ENCODE measurements around the gene HSPA12A.
A peak's percentile ranks its signal among the peaks of the same experiment; 100 is the strongest.

The HSPA12A gene

GRCh38 chr10:116742367-116743265 lies at the start of gene HSPA12A:
HSPA12A (minus strand) TSS chr10:116742566; CDS start chr10:116742469, 97 bp downstream.
- H3K4me1 ChIP-seq (ENCODE audit: insufficient read depth, low read length), result peaks cover 12% of the 10 kb centered on the region
- H3K27me3 ChIP-seq (ENCODE audit: insufficient read depth, low read length), result peaks cover 33% of the 10 kb centered on the region
- H2AFZ ChIP-seq (ENCODE audit: low read depth, low read length), result peak within 1 kb of the TSS; percentile 91
- no peaks in the 10 kb centered on the region for H3K36me3 ChIP-seq (ENCODE audit: insufficient read depth, low read length)
- H3K9me3 ChIP-seq (ENCODE audit: low read length), result no peaks in the 10 kb centered on the region
- H3K4me3 ChIP-seq (ENCODE audit: low read length), result peak within 1 kb of the TSS; percentile 61

DNA sequence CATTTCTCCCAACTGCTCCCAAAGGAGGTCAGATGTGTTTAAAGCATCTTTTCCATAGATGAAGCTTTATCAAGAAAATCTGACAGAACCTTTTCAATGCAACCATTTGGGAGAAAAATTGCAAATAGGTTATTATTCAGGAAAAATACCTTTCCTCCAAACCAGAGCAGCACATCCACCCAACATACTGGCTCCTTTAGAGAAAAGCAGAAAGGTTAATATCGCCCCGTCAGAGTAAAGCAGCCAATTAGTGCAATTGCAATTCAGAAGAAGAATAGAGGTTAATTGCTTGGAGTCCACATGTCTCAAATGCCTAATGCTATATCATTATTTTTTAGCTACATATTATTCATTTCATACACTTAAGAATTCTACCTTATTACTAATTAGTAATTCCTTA lies 48.9 kb upstream of the HSPA12A start:
- Histone ChIP-seq H2AFZ (ENCODE audit: low read depth, low read length) (no peak overlapping the region), H3K4me1 (ENCODE audit: insufficient read depth, low read length) (no peaks in the 10 kb centered on the region), H3K27me3 (ENCODE audit: insufficient read depth, low read length) (peaks cover 13% of the 10 kb centered on the region), H3K36me3 (ENCODE audit: insufficient read depth, low read length) (no peaks in the 10 kb centered on the region), H3K9me3 (ENCODE audit: low read length) (no peaks in the 10 kb centered on the region), H3K4me3 (ENCODE audit: low read length) (no peak overlapping the region)

DNA sequence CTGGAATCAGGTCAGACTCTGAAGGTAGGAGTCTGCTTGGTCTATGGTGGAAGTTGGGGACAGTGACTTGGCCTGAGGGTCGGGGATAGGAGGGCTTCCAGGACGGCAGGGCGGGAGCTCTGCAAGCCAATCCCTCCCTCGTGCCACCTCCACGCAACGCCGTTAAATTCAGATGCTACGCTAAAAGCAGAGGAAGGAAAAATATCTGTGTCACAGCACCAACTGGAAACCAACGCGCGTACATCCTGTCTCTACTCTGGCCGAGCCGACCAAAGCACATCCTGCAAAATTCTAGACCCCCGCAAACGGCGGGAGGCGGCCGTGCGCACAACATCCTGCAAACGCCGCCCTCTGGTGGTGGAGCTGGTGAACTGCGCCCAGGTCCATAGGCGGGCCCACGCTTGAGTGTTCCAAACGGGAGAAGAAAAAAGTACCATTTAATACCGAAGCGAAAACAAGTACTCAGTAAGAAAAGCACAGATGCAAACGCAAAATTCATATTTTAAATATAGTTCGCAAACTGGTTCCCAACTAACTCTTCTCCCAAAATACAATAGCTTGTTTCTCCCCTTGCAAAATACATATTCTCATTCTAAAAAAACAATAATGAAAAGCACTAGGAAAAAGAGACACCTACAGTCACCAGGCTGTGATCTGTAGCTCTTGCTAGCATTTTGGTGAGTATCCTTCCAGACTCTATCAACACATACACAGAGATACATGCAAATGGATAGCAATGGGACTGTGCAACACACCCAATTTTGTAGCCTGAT lies 45.7 kb upstream of the HSPA12A start:
- H3K36me3 ChIP-seq (ENCODE audit: insufficient read depth, low read length), result no peaks in the 10 kb centered on the region
- H3K27me3 ChIP-seq (ENCODE audit: insufficient read depth, low read length), result peaks cover 16% of the 10 kb centered on the region
- no peaks in the 10 kb centered on the region for H3K4me1 ChIP-seq (ENCODE audit: insufficient read depth, low read length)
- H2AFZ ChIP-seq (ENCODE audit: low read depth, low read length), result peak overlapping the region; percentile 0
- no peaks in the 10 kb centered on the region for H3K9me3 ChIP-seq (ENCODE audit: low read length)
- H3K4me3 ChIP-seq (ENCODE audit: low read length), result no peak overlapping the region

GRCh38 chr10:116787053-116787659 lies 44.8 kb upstream of the HSPA12A start:
- H3K27me3 ChIP-seq (ENCODE audit: insufficient read depth, low read length), result peaks cover 16% of the 10 kb centered on the region
- H3K4me3 ChIP-seq (ENCODE audit: low read length), result no peak overlapping the region
- no peak overlapping the region for H2AFZ ChIP-seq (ENCODE audit: low read depth, low read length)
- H3K36me3 ChIP-seq (ENCODE audit: insufficient read depth, low read length), result no peaks in the 10 kb centered on the region
- H3K4me1 ChIP-seq (ENCODE audit: insufficient read depth, low read length), result no peaks in the 10 kb centered on the region
- no peaks in the 10 kb centered on the region for H3K9me3 ChIP-seq (ENCODE audit: low read length)

GRCh38 chr10:116785867-116786266 lies 43.5 kb upstream of the HSPA12A start:
- Histone ChIP-seq H3K4me1 (ENCODE audit: insufficient read depth, low read length) (no peaks in the 10 kb centered on the region), H3K27me3 (ENCODE audit: insufficient read depth, low read length) (peaks cover 16% of the 10 kb centered on the region), H3K9me3 (ENCODE audit: low read length) (no peaks in the 10 kb centered on the region), H3K4me3 (ENCODE audit: low read length) (no peak overlapping the region), H2AFZ (ENCODE audit: low read depth, low read length) (no peak overlapping the region), H3K36me3 (ENCODE audit: insufficient read depth, low read length) (no peaks in the 10 kb centered on the region)

DNA sequence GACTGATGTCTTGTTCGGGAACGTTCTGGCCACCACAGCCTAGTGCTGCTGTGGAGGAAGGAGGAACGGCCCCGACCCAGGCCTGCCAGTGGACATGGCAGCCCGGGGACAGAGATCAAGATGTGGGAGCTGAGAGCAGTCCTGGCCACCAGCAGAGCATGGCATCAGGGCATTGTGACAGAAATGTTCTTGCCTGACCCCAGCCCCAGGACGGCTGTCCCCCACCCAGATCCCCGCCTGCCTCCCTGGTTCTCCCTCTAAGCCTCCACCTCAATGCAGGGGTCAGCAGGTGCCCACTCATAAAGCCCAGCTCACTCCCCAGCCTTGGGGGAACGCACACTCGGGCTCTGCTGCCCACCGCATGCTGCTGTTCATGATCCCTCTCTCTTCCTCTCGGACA lies 42.9 kb upstream of the HSPA12A start:
- H3K4me1 ChIP-seq (ENCODE audit: insufficient read depth, low read length), result no peaks in the 10 kb centered on the region
- no peaks in the 10 kb centered on the region for H3K36me3 ChIP-seq (ENCODE audit: insufficient read depth, low read length)
- no peak overlapping the region for H3K4me3 ChIP-seq (ENCODE audit: low read length)
- H3K9me3 ChIP-seq (ENCODE audit: low read length), result no peaks in the 10 kb centered on the region
- peaks cover 16% of the 10 kb centered on the region for H3K27me3 ChIP-seq (ENCODE audit: insufficient read depth, low read length)
- no peak overlapping the region for H2AFZ ChIP-seq (ENCODE audit: low read depth, low read length)

GRCh38 chr10:116784651-116785050 lies 42.3 kb upstream of the HSPA12A start:
- Histone ChIP-seq H2AFZ (ENCODE audit: low read depth, low read length) (no peak overlapping the region), H3K4me3 (ENCODE audit: low read length) (no peak overlapping the region), H3K9me3 (ENCODE audit: low read length) (no peaks in the 10 kb centered on the region), H3K27me3 (ENCODE audit: insufficient read depth, low read length) (peaks cover 15% of the 10 kb centered on the region), H3K36me3 (ENCODE audit: insufficient read depth, low read length) (no peaks in the 10 kb centered on the region), H3K4me1 (ENCODE audit: insufficient read depth, low read length) (no peaks in the 10 kb centered on the region)

GRCh38 chr10:116784035-116784434 lies 41.7 kb upstream of the HSPA12A start:
- H2AFZ ChIP-seq (ENCODE audit: low read depth, low read length), result no peak overlapping the region
- no peaks in the 10 kb centered on the region for H3K4me1 ChIP-seq (ENCODE audit: insufficient read depth, low read length)
- H3K27me3 ChIP-seq (ENCODE audit: insufficient read depth, low read length), result peaks cover 11% of the 10 kb centered on the region
- H3K36me3 ChIP-seq (ENCODE audit: insufficient read depth, low read length), result no peaks in the 10 kb centered on the region
- H3K9me3 ChIP-seq (ENCODE audit: low read length), result no peaks in the 10 kb centered on the region
- H3K4me3 ChIP-seq (ENCODE audit: low read length), result no peak overlapping the region

- no peak overlapping the region for H2AFZ ChIP-seq (ENCODE audit: low read depth, low read length)
- H3K36me3 ChIP-seq (ENCODE audit: insufficient read depth, low read length), result no peaks in the 10 kb centered on the region
- peaks cover 8% of the 10 kb centered on the region for H3K27me3 ChIP-seq (ENCODE audit: insufficient read depth, low read length)
- H3K9me3 ChIP-seq (ENCODE audit: low read length), result no peaks in the 10 kb centered on the region
- no peaks in the 10 kb centered on the region for H3K4me1 ChIP-seq (ENCODE audit: insufficient read depth, low read length)
- no peak overlapping the region for H3K4me3 ChIP-seq (ENCODE audit: low read length)
Observed at GRCh38 chr10:116783011-116783655, 40.8 kb upstream of the HSPA12A start.

DNA sequence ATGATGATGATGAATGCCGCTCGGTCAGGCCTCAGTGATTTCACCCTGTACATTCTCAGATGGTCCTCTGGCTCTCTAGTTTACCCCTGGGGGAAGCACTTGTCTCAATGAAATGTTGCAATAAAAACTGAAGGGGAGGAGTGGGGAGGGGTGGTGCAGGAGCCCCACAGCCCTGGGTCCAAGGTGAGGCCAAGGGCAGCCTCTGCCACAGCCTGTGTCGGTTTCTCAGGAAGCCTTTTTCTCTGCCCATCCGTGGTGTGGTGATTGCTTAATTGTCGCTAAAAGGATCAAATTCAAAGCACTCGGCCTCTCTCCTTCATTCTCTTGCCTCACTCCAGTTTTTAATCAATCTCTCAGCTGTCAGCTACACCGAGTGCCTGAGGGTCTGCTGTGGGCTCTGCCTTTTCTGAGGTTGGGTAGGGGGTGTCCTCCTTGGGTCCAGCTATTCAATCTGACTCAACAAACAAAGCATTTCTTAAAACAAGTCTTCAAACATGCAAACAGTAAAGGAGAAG lies 39.1 kb upstream of the HSPA12A start:
- Histone ChIP-seq H3K36me3 (ENCODE audit: insufficient read depth, low read length) (no peaks in the 10 kb centered on the region), H3K9me3 (ENCODE audit: low read length) (no peaks in the 10 kb centered on the region), H2AFZ (ENCODE audit: low read depth, low read length) (no peak overlapping the region), H3K4me1 (ENCODE audit: insufficient read depth, low read length) (no peaks in the 10 kb centered on the region), H3K4me3 (ENCODE audit: low read length) (no peak overlapping the region), H3K27me3 (ENCODE audit: insufficient read depth, low read length) (peaks cover 3% of the 10 kb centered on the region)

DNA sequence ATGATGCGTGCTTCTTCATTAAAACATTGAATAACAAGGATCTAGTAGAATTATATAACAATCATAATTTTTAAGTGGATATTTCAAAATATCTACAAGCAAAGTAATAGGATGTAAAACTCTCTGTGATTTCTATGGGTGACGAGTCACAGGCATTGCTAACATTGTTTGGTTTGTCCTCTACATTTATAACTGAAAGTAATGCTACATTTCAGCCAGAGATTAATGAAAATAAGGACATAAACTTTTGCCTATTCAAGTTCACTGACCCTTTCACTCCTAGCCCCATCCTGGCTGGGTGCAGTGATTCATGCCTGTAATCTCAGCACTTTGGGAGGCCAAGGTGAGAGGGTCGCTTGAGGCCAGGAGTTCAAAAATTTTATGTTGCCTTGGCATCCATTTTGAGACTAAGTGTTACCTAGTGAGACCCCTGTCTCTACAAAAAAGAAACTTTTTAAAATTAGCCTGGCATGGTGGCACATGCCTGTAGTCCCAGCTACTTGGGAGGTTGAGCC lies 38.4 kb upstream of the HSPA12A start:
- Histone ChIP-seq H3K4me1 (ENCODE audit: insufficient read depth, low read length) (no peaks in the 10 kb centered on the region), H2AFZ (ENCODE audit: low read depth, low read length) (no peak overlapping the region)

GRCh38 chr10:116779076-116779687 lies 36.8 kb upstream of the HSPA12A start:
- Histone ChIP-seq H3K9me3 (ENCODE audit: low read length) (no peaks in the 10 kb centered on the region), H3K27me3 (ENCODE audit: insufficient read depth, low read length) (no peaks in the 10 kb centered on the region), H2AFZ (ENCODE audit: low read depth, low read length) (no peak overlapping the region), H3K4me3 (ENCODE audit: low read length) (no peak overlapping the region), H3K36me3 (ENCODE audit: insufficient read depth, low read length) (no peaks in the 10 kb centered on the region), H3K4me1 (ENCODE audit: insufficient read depth, low read length) (no peaks in the 10 kb centered on the region)

More for the DNA sequence above, 38.4 kb upstream of the HSPA12A start:
- Histone ChIP-seq H3K9me3 (ENCODE audit: low read length) (no peaks in the 10 kb centered on the region), H3K4me3 (ENCODE audit: low read length) (no peak overlapping the region), H3K27me3 (ENCODE audit: insufficient read depth, low read length) (peaks cover 3% of the 10 kb centered on the region), H3K36me3 (ENCODE audit: insufficient read depth, low read length) (no peaks in the 10 kb centered on the region)

Data from neuron (in vitro differentiated cells).